DND-41 (cell line): ENCODE data around the gene SCN3B.

ENCODE experiments used
- EZH2 ChIP-seq: IDR thresholded peaks from 3 replicates; pipeline ENCODE4 v1.6.1; 2012; ENCODE audit warnings: borderline replicate concordance, low read depth, mild to moderate bottlenecking, moderate library complexity, low read length, inconsistent platforms; ENCODE audit not compliant: severe bottlenecking
- TF ChIP-seq, protein P1 (sequence below): IDR thresholded peaks from 2 replicates; pipeline ENCODE4 v1.5.1; 2012; ENCODE audit warnings: borderline replicate concordance, low read length, moderate library complexity, mild to moderate bottlenecking; ENCODE audit not compliant: poor library complexity, severe bottlenecking; ENCODE audit errors: extremely low read depth

- TF ChIP-seq, protein P1, sequence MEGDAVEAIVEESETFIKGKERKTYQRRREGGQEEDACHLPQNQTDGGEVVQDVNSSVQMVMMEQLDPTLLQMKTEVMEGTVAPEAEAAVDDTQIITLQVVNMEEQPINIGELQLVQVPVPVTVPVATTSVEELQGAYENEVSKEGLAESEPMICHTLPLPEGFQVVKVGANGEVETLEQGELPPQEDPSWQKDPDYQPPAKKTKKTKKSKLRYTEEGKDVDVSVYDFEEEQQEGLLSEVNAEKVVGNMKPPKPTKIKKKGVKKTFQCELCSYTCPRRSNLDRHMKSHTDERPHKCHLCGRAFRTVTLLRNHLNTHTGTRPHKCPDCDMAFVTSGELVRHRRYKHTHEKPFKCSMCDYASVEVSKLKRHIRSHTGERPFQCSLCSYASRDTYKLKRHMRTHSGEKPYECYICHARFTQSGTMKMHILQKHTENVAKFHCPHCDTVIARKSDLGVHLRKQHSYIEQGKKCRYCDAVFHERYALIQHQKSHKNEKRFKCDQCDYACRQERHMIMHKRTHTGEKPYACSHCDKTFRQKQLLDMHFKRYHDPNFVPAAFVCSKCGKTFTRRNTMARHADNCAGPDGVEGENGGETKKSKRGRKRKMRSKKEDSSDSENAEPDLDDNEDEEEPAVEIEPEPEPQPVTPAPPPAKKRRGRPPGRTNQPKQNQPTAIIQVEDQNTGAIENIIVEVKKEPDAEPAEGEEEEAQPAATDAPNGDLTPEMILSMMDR: no peak
- no peak for TF ChIP-seq EZH2
Measured at GRCh38 chr11:123585206-123585605, 69.2 kb downstream of the SCN3B start.
